Calu3 (cell line): ENCODE results near the gene POC5. TPM values are rescaled to one million over a fixed set of nuclear protein-coding genes. Genes with fewer than 3 reads are reported as not detected.

Experiments
- BruUV-seq: library from RNA; stranded (reverse); fragments of 400-500 nt; replicated peaks from 2 replicates; lab custom pipeline; 2021; lab: Mats Ljungman, UMichigan
- CTCF ChIA-PET: fragments of 300-600 bp; sonication (Branson Sonifier 250); formaldehyde crosslinking; loops from one replicate; lab custom pipeline; 2022; ENCODE audit warnings: antibody characterized with exemption; lab: Charles Lee
- DNase-seq: peaks from one replicate; pipeline ENCODE4 v3.0.0; 2022
- H3K27ac Mint-ChIP-seq: one replicate; pipeline ENCODE4 v1.8.0; 2022; ENCODE audit warnings: mixed read lengths; ENCODE audit not compliant: unreplicated experiment
- H3K27me3 Mint-ChIP-seq: one replicate; pipeline ENCODE4 v1.8.0; 2022; ENCODE audit warnings: mixed read lengths; ENCODE audit not compliant: unreplicated experiment
- H3K36me3 Mint-ChIP-seq: one replicate; pipeline ENCODE4 v1.8.0; 2022; ENCODE audit warnings: mild to moderate bottlenecking, moderate library complexity, mixed read lengths; ENCODE audit not compliant: insufficient read depth, unreplicated experiment
- H3K4me1 Mint-ChIP-seq: one replicate; pipeline ENCODE4 v1.8.0; 2022; ENCODE audit warnings: mild to moderate bottlenecking, low read depth, mixed read lengths; ENCODE audit not compliant: unreplicated experiment
- H3K4me3 Mint-ChIP-seq: one replicate; pipeline ENCODE4 v1.8.0; 2022; ENCODE audit warnings: mild to moderate bottlenecking, low read depth, moderate library complexity, mixed read lengths; ENCODE audit not compliant: unreplicated experiment
- H3K9me3 Mint-ChIP-seq: one replicate; pipeline ENCODE4 v1.8.0; 2022; ENCODE audit warnings: low read depth, mixed read lengths; ENCODE audit not compliant: unreplicated experiment
- CTCF ChIP-seq: fragments of 200-600 bp; IDR thresholded peaks from one replicate; pipeline ENCODE4 v1.8.0; 2022; ENCODE audit warnings: antibody characterized with exemption; ENCODE audit not compliant: unreplicated experiment
- intact Hi-C: fragments of 100-400 bp; cut with micrococcal nuclease; formaldehyde crosslinking; loops from one replicate; pipeline ENCODE4 v1.10.0; 2022; ENCODE audit not compliant: unreplicated experiment
- total RNA-seq: library from RNA; stranded (reverse); gene quantifications from 2 replicates; pipeline ENCODE4 v1.2.3, GENCODE V29; 2022

The POC5 gene
- total RNA-seq, 1 experiment from 2014 or later, result 20.9 TPM

GRCh38 chr5:75654693-75655295, 62.4 kb downstream of the POC5 start:
- Mint-ChIP-seq H3K4me3 (no peak overlapping the region), H3K27ac (no peak overlapping the region), H3K4me1 (no peaks in the 10 kb centered on the region), H3K36me3 (no peaks in the 10 kb centered on the region), H3K27me3 (no peaks in the 10 kb centered on the region), H3K9me3 (no peaks in the 10 kb centered on the region)
- no peak for TF ChIP-seq CTCF
- CTCF ChIA-PET, result no interaction called here
- intact Hi-C loops, result no loop called here
- BruUV-seq, result no TSS peak
- DNase-seq, result no peak

DNA sequence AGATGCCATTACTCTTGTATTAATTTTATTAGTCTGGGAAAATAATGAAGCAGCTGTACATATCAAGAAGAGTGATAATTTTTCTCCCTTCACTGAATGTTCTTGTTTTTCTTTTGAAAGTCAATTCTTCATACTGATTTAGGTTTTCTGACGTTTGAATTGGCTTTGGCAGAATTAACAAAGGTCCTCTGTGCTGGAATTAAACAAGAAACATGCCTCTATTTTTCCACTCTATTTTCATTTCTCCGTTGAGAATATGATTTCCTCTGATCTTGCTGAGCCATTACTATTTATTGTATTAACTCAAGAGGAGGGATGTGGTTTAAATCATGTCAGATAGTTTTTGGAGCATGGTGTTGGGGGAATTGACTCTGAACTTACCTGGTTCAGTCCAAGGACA, 63.7 kb downstream of the POC5 start:
- Mint-ChIP-seq H3K36me3 (no peaks in the 10 kb centered on the region), H3K4me3 (no peak overlapping the region), H3K4me1 (peaks cover 6% of the 10 kb centered on the region), H3K9me3 (no peaks in the 10 kb centered on the region), H3K27ac (no peak overlapping the region), H3K27me3 (no peaks in the 10 kb centered on the region)
- no peak for TF ChIP-seq CTCF
- CTCF ChIA-PET, result no interaction called here
- no TSS peak for BruUV-seq
- intact Hi-C loops, result no loop called here
- DNase-seq, result no peak

DNA sequence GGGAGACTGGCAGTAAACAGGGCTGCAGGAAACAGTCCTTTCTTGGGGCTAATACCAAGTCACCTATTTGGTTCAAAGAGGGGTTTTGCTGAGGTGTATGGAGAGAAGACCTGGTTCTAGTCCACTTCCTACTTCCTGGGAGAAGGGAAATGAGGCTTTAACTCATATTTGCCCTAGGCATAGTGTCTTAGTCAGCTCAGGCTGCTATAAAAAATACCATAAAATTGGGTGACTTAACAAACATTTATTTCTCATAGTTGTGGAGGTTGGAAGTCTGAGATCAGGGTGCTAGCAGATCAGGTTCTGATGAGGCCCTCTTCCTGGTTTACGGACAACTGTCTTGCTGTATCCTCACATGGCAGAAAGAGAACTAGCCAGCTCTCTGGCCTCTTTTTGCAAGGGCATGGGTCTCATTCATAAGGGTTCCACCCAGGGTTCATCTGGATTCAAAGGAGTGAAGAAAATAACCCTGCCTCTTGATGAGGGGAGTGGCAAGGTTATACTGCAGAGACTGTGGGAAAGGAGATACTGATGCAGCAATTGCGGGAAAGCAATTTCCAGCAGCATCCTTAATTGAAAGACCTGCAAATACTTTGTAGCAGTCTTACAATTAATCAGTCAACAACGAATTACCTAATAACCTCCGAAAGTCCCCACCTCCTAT, 65.5 kb downstream of the POC5 start:
- Mint-ChIP-seq H3K4me3 (no peak overlapping the region), H3K9me3 (no peaks in the 10 kb centered on the region), H3K36me3 (no peaks in the 10 kb centered on the region), H3K27ac (no peak overlapping the region), H3K4me1 (peaks cover 9% of the 10 kb centered on the region), H3K27me3 (no peaks in the 10 kb centered on the region)
- DNase-seq, result no peak
- intact Hi-C loops, result no loop called here
- BruUV-seq, result no TSS peak
- CTCF ChIA-PET, result no interaction called here
- no peak for TF ChIP-seq CTCF

GRCh38 chr5:75648712-75649111, 68.5 kb downstream of the POC5 start:
- no peak for DNase-seq
- Mint-ChIP-seq H3K36me3 (no peaks in the 10 kb centered on the region), H3K4me1 (peaks cover 9% of the 10 kb centered on the region), H3K4me3 (no peak overlapping the region), H3K27me3 (no peaks in the 10 kb centered on the region), H3K27ac (no peak overlapping the region), H3K9me3 (no peaks in the 10 kb centered on the region)
- BruUV-seq, result no TSS peak
- intact Hi-C loops, result no loop called here
- no peak for TF ChIP-seq CTCF
- CTCF ChIA-PET, result interaction anchor here (0.6 to 0.7 kb wide), 2 partner anchors 8 to 13 kb away, joined by 3 to 6 read pairs; no protein-coding TSS in a partner anchor
